GM12892 (cell line): ENCODE data around the gene CCDC188.

Experiments
- POLR2A ChIP-seq: IDR thresholded peaks from 2 replicates; pipeline ENCODE4 v1.6.1; 2011; ENCODE audit warnings: low read depth, low read length, control low read depth
- POLR2AphosphoS5 ChIP-seq: IDR thresholded peaks from 2 replicates; pipeline ENCODE4 v1.6.1; 2011; ENCODE audit warnings: low read depth, low read length, control low read depth

- no peak for TF ChIP-seq POLR2A
- no peak for TF ChIP-seq POLR2AphosphoS5
Observed at GRCh38 chr22:20154602-20155187, 3.8 kb upstream of the CCDC188 start.
